HCT116 (cell line): Measurements from ENCODE around the gene DIS3L2. TPM values are rescaled to one million over a fixed set of nuclear protein-coding genes. Genes with fewer than 3 reads are reported as not detected.

Experiments used
- ATAC-seq: fragments of 200-7000 bp; cut with Tn5 transposase; 2 replicates; pipeline ENCODE4 v1.9.1; 2020; ENCODE audit warnings: mild to moderate bottlenecking, moderate library complexity
- BruUV-seq: library from RNA; stranded (reverse); fragments of 400-500 nt; replicated peaks from 2 replicates; lab custom pipeline; 2021; lab: Mats Ljungman, UMichigan
- CTCF ChIA-PET: fragments of 300-600 bp; sonication (Branson Sonifier 250); formaldehyde crosslinking; loops from one replicate; lab custom pipeline; 2021; ENCODE audit warnings: antibody characterized with exemption; lab: Charles Lee
- POLR2A ChIA-PET: fragments of 300-600, 350-600 bp; sonication (Branson Sonifier 250); formaldehyde crosslinking; loops from one replicate; lab custom pipeline; 2021; ENCODE audit warnings: antibody characterized with exemption; lab: Charles Lee
- RAD21 ChIA-PET, 2 experiments: fragments of 300-600 bp; sonication (Branson Sonifier 250); formaldehyde crosslinking; loops; one replicate each; lab custom pipeline; 2023; ENCODE audit warnings: low total read pairs in 2 of 2; ENCODE audit not compliant: uncharacterized antibody in 2 of 2, unreplicated experiment in 2 of 2, low non-redundant PET in 1 of 2; lab: Charles Lee
- DNase-seq: peaks from one replicate; pipeline ENCODE4 v3.0.0-alpha.2; 2010; ENCODE audit warnings: low read depth, low spot score
- H2AFZ ChIP-seq: fragments of 200-600 bp; shearing (Covaris generic), sonication (generic); 2 replicates; pipeline ENCODE4 v1.6.1; 2017; ENCODE audit warnings: low read depth, mixed run types, mixed read lengths, antibody characterized with exemption, low read length; ENCODE audit not compliant: poor library complexity, severe bottlenecking
- H3K27ac ChIP-seq: 2 replicates; pipeline ENCODE4 v1.5.1; 2012; ENCODE audit warnings: low read depth, low read length
- H3K27me3 ChIP-seq: fragments of 200-600 bp; sonication (generic); 2 replicates; pipeline ENCODE4 v1.6.1; 2016; ENCODE audit warnings: mixed run types, low read length, mixed read lengths; ENCODE audit not compliant: insufficient read depth
- H3K36me3 ChIP-seq, 2 experiments: fragments of 200-500 bp in 1 of 2; fragments of 200-600 bp in 1 of 2; sonication (Bioruptor generic) in 1 of 2; sonication (generic) in 1 of 2; 2 replicates each; pipeline versions ENCODE4 v1.5.1 to v1.6.1; 2014 to 2016; ENCODE audit warnings: low read length in 2 of 2, inconsistent platforms in 1 of 2, mixed read lengths in 1 of 2, mixed run types in 1 of 2; ENCODE audit not compliant: insufficient read depth in 2 of 2, control insufficient read depth in 1 of 2
- H3K4me1 ChIP-seq, 2 experiments: fragments of 200-600 bp in 1 of 2; sonication (generic) in 1 of 2; 2 replicates each; pipeline versions ENCODE4 v1.5.1 to v1.6.1; 2012 to 2017; ENCODE audit warnings: low read length in 2 of 2, inconsistent platforms in 1 of 2, mild to moderate bottlenecking in 1 of 2, mixed read lengths in 1 of 2, mixed run types in 1 of 2, moderate library complexity in 1 of 2; ENCODE audit not compliant: insufficient read depth in 2 of 2, control insufficient read depth in 1 of 2
- H3K4me2 ChIP-seq: fragments of 200-600 bp; sonication (generic); 2 replicates; pipeline ENCODE4 v1.6.1; 2017; ENCODE audit warnings: mixed run types, low read length, mixed read lengths
- H3K4me3 ChIP-seq, 2 experiments: fragments of 200-600 bp in 1 of 2; sonication (generic) in 1 of 2; replicated peaks in 1 of 2; 2 replicates each; pipeline ENCODE4 v1.5.1; 2011 to 2016; ENCODE audit warnings: low read length in 2 of 2, control low read depth in 1 of 2, low read depth in 1 of 2, mild to moderate bottlenecking in 1 of 2, mixed read lengths in 1 of 2, mixed run types in 1 of 2
- H3K79me2 ChIP-seq: fragments of 200-600 bp; sonication (generic); 2 replicates; pipeline ENCODE4 v1.6.1; 2017; ENCODE audit warnings: mild to moderate bottlenecking, mixed run types, low read length, moderate library complexity, mixed read lengths; ENCODE audit not compliant: insufficient read depth
- H3K9ac ChIP-seq: fragments of 200-600 bp; sonication (generic); 2 replicates; pipeline ENCODE4 v1.6.1; 2016; ENCODE audit warnings: low read length, mixed read lengths
- H3K9me2 ChIP-seq: fragments of 200-600 bp; sonication (generic), shearing (Covaris generic); 2 replicates; pipeline ENCODE4 v1.6.1; 2017; ENCODE audit warnings: mixed run types, mild to moderate bottlenecking, moderate library complexity; ENCODE audit not compliant: insufficient read depth
- H3K9me3 ChIP-seq, 2 experiments: fragments of 200-500 bp in 1 of 2; fragments of 200-600 bp in 1 of 2; sonication (Bioruptor generic) in 1 of 2; sonication (generic) in 1 of 2; 2 replicates each; pipeline ENCODE4 v1.6.1; 2014 to 2017; ENCODE audit warnings: low read length in 2 of 2, mixed read lengths in 2 of 2, inconsistent platforms in 1 of 2, low read depth in 1 of 2, mild to moderate bottlenecking in 1 of 2, mixed run types in 1 of 2, moderate library complexity in 1 of 2; ENCODE audit not compliant: control insufficient read depth in 1 of 2, insufficient read depth in 1 of 2
- H4K20me1 ChIP-seq: fragments of 200-600 bp; sonication (generic), shearing (Covaris generic); 2 replicates; pipeline ENCODE4 v1.6.1; 2017; ENCODE audit warnings: mixed run types, mild to moderate bottlenecking, moderate library complexity; ENCODE audit not compliant: insufficient read depth
- ATF3 ChIP-seq: IDR thresholded peaks from 2 replicates; pipeline ENCODE4 v1.6.1; 2012
- CBX3 ChIP-seq: IDR thresholded peaks from 2 replicates; pipeline ENCODE4 v1.6.1; 2012; ENCODE audit warnings: low read depth
- CEBPB ChIP-seq: IDR thresholded peaks from 2 replicates; pipeline ENCODE4 v1.6.1; 2012; ENCODE audit warnings: low read depth
- CTCF ChIP-seq, 3 experiments: fragments of 200-600 bp in 1 of 3; sonication (generic) in 1 of 3; IDR thresholded peaks in 2 of 3; conservative IDR thresholded peaks in 1 of 3; 2 replicates each; pipeline ENCODE4 v1.5.1; 2012 to 2017; ENCODE audit warnings: low read depth in 2 of 3, low read length in 2 of 3, antibody characterized with exemption in 1 of 3, borderline replicate concordance in 1 of 3, control low read depth in 1 of 3, mild to moderate bottlenecking in 1 of 3, mixed read lengths in 1 of 3, mixed run types in 1 of 3, moderate library complexity in 1 of 3; ENCODE audit not compliant: insufficient read depth in 1 of 3
- EGR1 ChIP-seq: IDR thresholded peaks from 2 replicates; pipeline ENCODE4 v1.6.1; 2012; ENCODE audit warnings: low read depth
- ELF1 ChIP-seq: IDR thresholded peaks from 2 replicates; pipeline ENCODE4 v1.6.1; 2012; ENCODE audit warnings: low read depth, borderline replicate concordance
- EZH2phosphoT487 ChIP-seq: fragments of 200-600 bp; IDR thresholded peaks from 2 replicates; pipeline ENCODE4 v1.6.1; 2018; ENCODE audit warnings: antibody characterized with exemption, borderline replicate concordance
- FOSL1 ChIP-seq: IDR thresholded peaks from 2 replicates; pipeline ENCODE4 v1.6.1; 2012; ENCODE audit warnings: low read depth
- JUND ChIP-seq: IDR thresholded peaks from 2 replicates; pipeline ENCODE4 v1.6.1; 2012
- POLR2A ChIP-seq: IDR thresholded peaks from 2 replicates; pipeline ENCODE4 v1.7.0; 2011; ENCODE audit warnings: borderline replicate concordance; ENCODE audit not compliant: insufficient read depth, insufficient read length; ENCODE audit errors: extremely low read depth
- POLR2AphosphoS5 ChIP-seq: IDR thresholded peaks from 2 replicates; pipeline ENCODE4 v1.6.1; 2011; ENCODE audit warnings: mild to moderate bottlenecking, low read depth, low read length, moderate library complexity
- RAD21 ChIP-seq: IDR thresholded peaks from 2 replicates; pipeline ENCODE4 v1.6.1; 2012; ENCODE audit warnings: low read depth, mild to moderate bottlenecking
- REST ChIP-seq: IDR thresholded peaks from 2 replicates; pipeline ENCODE4 v1.6.1; 2012; ENCODE audit warnings: low read depth
- SIN3A ChIP-seq: IDR thresholded peaks from 2 replicates; pipeline ENCODE4 v1.6.1; 2012; ENCODE audit warnings: low read depth
- SRF ChIP-seq: IDR thresholded peaks from 2 replicates; pipeline ENCODE4 v1.6.1; 2012; ENCODE audit warnings: low read depth
- TCF7L2 ChIP-seq: IDR thresholded peaks from 2 replicates; pipeline ENCODE4 v1.7.0; 2011; ENCODE audit warnings: borderline replicate concordance, inconsistent platforms; ENCODE audit not compliant: insufficient read depth, insufficient read length; ENCODE audit errors: extremely low read depth
- YY1 ChIP-seq: IDR thresholded peaks from 2 replicates; pipeline ENCODE4 v1.6.1; 2011; ENCODE audit warnings: low read length, low read depth, moderate library complexity, mild to moderate bottlenecking; ENCODE audit not compliant: insufficient replicate concordance; ENCODE audit errors: extremely low read depth
- ZBTB33 ChIP-seq: IDR thresholded peaks from 2 replicates; pipeline ENCODE4 v1.6.1; 2011; ENCODE audit warnings: mild to moderate bottlenecking, low read length, moderate library complexity; ENCODE audit not compliant: insufficient replicate concordance; ENCODE audit errors: extremely low read depth
- ZFX ChIP-seq: fragments of 450-650 bp; IDR thresholded peaks from 2 replicates; pipeline ENCODE4 v1.6.1; 2017
- ZNF274 ChIP-seq: fragments of 200-500 bp; sonication (Bioruptor generic); IDR thresholded peaks from 2 replicates; pipeline ENCODE4 v1.6.1; 2014; ENCODE audit warnings: mild to moderate bottlenecking, low read depth, low read length, inconsistent platforms
- intact Hi-C: fragments of 100-400 bp; cut with micrococcal nuclease; formaldehyde crosslinking; loops from 2 replicates; pipeline ENCODE4 v1.10.0; 2022
- total RNA-seq: library from RNA; stranded (reverse); gene quantifications from one replicate; pipeline ENCODE4 v1.2.1, GENCODE V29; 2021; ENCODE audit not compliant: unreplicated experiment

DIS3L2 gene
- total RNA-seq, 1 experiment from 2014 or later, result 42.5 TPM

- no peak overlapping the region for H2AFZ ChIP-seq
- no peaks in the 10 kb centered on the region for H3K9me2 ChIP-seq
- no peaks in the 10 kb centered on the region for H3K36me3 ChIP-seq
- intact Hi-C loops, result no loop called here
- ATAC-seq (no peak), DNase-seq (no peak)
- no peaks in the 10 kb centered on the region for H3K27me3 ChIP-seq
- no peak overlapping the region for H3K4me3 ChIP-seq
- H3K9ac ChIP-seq, result no peak overlapping the region
- H3K27ac ChIP-seq, result no peak overlapping the region
- peaks cover 3 to 10% of the 10 kb centered on the region in 2 experiments; a peak in 3 of 4 replicates for H3K4me1 ChIP-seq
- no peaks in the 10 kb centered on the region for H3K79me2 ChIP-seq
- ChIA-PET RAD21 (no interaction called here), CTCF (no interaction called here), POLR2A (no interaction called here)
- BruUV-seq, result no TSS peak
- H3K4me2 ChIP-seq, result no peak overlapping the region
- H4K20me1 ChIP-seq, result no peaks in the 10 kb centered on the region
- TF ChIP-seq SRF (no peak), POLR2AphosphoS5 (no peak), CEBPB (no peak), POLR2A (no peak), RAD21 (no peak), ZFX (no peak), YY1 (no peak), EGR1 (no peak), CTCF (IDR thresholded peaks at IDR 0.05 in 2 of 3, conservative IDR thresholded peaks at IDR 0.05 in 1 of 3; ENCODE audit: borderline replicate concordance in 1 of 3, insufficient read depth in 1 of 3, low read depth in 2 of 3, low read length in 2 of 3) (no peak), TCF7L2 (no peak), ZNF274 (no peak), CBX3 (no peak), ELF1 (no peak), ATF3 (no peak), ZBTB33 (no peak), FOSL1 (no peak), EZH2phosphoT487 (no peak), SIN3A (no peak), REST (no peak), JUND (no peak)
- H3K9me3 ChIP-seq, result no peaks in the 10 kb centered on the region
Measured at GRCh38 chr2:232376713-232377112, 415.2 kb downstream of the DIS3L2 start.
